Stimulated activated CD4-positive, alpha-beta T cell treated with anti-CD3 and anti-CD28 coated beads, Interleukin-2, amount 100 ng/mL, for 24 hours (primary cell): ENCODE measurements around the gene FRS2.

Experiments
- DNase-seq, 2 donors: peaks; one replicate each; pipeline ENCODE4 v3.0.0-alpha.2; 2020

Gene FRS2

GRCh38 chr12:69466867-69467266 lies 3.3 kb upstream of the FRS2 start:
- no peak for DNase-seq

DNA sequence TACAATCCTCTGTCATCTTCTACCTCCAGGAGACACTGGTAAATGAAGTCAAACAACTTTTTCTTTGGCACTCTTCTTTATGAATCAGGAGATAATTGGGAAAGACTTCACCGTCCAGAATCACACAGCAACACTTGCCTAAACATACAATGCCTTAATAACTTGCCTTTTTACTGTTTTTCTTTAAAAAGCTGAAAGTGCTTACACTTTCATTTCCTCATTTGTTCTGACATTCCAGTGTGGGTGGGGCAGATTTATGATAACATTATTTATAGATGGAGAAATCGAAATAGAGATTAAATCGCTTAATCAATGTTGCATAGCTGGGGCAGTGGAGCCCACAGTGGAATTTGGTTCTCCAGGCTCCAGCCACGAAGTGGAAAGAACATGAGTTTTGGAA lies 2.8 kb upstream of the FRS2 start:
- no peak for DNase-seq

GRCh38 chr12:69468237-69469026 lies 1.8 kb upstream of the FRS2 start:
- no peak for DNase-seq

DNA sequence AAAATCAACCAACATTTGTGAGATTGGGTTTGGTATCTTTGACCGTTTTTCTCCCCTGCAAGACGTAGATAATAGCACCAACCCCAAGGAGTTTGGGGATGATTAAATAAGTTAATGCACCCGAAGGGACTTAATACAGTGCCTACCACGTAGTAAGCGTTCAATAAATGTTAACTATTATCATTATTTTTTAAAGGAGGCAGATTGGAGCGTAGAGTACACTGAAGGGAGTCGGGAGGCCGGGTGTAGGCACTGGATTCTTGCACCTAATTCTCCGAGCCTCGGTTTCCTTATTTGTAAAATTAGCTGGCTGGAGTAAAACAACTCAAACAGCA lies 367 bp upstream of the FRS2 start:
- DNase-seq: no peak

DNA sequence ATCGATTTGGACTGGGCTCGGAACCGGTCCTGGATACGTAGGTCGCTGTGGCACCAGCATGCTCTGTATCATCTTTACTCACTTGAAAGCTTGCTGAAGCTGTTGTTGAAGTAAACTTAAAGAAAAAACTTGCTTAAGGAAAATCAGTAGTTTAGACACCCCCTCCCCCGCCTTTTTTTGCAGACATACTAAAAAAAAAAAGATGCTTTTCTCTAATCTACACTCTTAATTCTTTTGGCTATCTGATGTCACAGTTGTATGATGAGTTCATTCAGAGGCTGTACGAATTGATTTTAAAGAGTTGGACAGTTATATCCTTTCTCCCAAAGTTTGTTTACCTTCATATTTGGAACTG lies 865 bp downstream of the FRS2 start:
- DNase-seq: no peak

DNA sequence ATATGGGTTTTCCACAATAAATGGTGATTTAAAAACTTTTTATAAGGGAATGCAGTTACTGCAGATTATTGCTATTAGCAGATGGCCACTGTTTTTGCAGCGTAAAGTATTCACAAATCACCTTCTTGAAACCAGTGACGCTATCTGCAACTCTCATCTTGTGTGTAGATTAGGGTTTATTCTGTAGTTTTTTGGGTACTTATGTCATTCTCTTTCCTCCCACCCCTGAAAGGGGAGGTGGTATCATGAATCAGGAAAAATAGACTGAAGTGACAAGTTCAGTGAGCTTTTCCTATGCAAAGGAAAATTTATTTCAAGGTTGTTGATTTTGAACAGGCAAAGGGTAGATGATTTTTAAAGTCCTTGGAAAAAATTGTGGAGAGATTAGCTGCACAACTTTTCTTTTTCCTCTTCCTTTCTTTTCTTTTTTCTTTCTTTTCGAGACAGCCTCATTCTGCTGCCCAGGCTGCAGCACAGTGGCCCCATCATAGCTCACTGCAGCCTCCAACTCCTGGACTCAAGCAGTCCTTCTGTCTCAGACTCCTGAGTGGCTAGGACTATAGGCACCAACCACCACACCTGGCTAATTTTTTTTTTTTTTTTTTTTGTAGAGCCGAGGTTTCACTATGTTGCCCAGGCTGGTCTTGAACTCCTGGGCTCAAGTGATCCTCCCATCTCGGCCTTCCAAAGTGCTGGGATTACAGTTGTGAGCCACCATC lies 1.6 kb downstream of the FRS2 start:
- no peak for DNase-seq

DNA sequence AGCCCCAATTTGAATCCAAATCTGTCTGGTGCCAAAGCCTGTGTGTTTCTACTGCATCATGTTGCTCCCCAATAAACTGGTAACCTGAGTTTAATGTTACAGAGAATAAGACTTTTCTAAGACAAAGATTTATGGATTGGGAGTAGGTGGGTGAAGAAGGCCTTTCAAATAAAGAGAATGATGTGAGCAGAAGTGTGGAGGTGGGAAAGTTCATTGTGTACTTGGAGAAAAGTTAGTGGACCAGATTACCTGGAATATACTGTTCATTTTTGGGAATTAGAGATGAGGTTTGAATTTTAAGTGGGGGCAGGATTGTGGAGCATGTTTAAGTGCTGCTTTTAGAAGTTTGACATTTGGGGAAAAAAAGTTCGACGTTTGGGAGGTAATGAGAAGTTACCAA lies 3.1 kb downstream of the FRS2 start:
- DNase-seq: no peak

GRCh38 chr12:69474456-69474855 lies 4.3 kb downstream of the FRS2 start:
- DNase-seq: no peak

GRCh38 chr12:69475237-69475975 lies 5.2 kb downstream of the FRS2 start:
- no peak for DNase-seq

DNA sequence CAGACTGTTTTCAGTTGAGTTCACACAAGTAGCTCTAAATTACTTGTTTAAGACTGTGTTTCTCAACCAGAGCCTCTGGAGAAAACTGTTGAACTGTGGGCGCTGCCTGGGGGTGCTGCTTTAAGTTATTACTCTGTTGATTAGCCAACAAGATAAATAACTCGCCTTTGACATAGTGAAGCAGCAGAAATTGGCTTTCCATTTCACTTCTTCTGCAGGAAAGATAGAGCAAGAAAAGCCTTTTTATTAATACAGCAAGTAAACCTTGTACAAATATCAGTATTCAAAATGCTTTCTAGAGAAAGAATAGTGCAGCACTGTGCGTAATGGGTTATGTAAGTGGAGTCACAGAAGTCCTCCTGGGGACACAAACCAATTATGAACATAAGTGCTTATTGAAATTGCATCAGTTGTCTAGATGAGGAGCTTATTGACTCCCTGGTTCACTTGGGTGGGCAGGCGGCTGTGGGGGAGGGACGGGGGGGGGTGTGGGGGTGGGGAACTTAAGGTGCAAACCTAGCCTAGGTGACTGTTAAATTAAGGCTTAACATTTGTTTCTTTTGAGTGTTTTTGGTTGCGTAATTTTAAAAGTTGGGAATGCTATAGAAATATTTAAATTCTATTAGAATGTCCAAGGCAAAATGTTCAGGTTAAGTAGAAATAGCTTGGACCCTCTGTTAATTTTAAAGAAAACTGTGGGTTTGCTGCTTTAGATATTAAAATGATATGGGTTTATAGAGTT lies 6.3 kb downstream of the FRS2 start:
- DNase-seq: no peak

- DNase-seq: no peak
Observed at GRCh38 chr12:69479675-69480074, 9.5 kb downstream of the FRS2 start.

DNA sequence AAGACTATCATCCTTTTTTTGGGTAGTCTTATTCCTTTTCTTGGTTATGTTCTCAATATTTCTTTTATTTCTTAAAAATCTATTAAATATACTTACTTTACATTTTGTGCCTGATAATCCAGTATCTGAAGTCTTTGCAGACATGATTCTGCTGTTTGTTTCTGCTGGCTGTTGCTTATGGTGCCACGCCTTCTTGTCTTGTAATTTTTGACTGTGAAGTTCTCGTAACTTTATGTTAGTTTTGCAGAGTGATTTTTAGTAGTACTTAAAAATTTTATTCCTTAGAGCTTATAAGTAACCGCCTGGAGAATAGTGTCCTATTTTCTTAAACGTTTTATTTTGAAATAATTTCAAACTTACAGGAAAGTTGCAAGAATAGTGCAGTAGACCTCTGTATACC lies 10.5 kb downstream of the FRS2 start:
- no peak for DNase-seq

- DNase-seq: no peak
Observed at GRCh38 chr12:69481133-69481532, 10.9 kb downstream of the FRS2 start.

DNA sequence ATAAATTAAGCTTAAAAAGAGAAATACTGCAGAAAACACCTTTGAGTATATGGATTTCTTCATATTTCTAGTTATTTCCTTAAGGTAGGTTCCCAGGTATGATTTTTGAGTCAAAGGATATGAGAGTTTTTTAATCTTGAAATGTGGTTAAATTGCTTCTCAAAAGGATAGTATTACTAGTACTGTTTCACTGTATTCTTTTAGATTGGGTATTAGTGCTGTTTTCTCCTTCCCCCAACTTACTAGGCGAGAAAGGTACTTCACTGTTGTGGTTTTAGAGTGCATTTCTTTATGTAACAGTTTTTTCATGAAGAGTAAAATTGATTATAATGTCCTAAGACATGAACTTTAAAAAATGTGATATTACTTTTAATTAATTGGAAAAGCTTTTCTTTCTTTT lies 13.5 kb downstream of the FRS2 start:
- DNase-seq: no peak

DNA sequence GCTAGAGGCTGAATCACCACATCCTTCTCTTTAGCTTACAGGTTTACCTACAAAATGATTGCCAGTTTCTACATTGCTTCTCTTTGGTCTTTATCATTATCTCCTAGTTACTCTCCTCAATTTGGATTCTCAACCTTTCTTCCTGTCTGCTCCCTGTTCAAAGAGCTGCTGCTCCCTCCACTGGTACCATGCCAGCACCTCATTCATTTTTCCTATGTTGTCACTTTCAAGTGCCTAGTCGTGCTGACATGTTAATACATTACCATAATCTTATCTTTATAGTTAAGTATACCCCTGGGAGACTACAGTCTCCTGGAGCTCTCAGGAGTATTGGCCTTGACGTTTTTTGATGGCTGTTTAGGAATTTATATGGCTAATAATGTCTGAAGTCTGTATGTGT lies 14.2 kb downstream of the FRS2 start:
- DNase-seq: no peak

DNA sequence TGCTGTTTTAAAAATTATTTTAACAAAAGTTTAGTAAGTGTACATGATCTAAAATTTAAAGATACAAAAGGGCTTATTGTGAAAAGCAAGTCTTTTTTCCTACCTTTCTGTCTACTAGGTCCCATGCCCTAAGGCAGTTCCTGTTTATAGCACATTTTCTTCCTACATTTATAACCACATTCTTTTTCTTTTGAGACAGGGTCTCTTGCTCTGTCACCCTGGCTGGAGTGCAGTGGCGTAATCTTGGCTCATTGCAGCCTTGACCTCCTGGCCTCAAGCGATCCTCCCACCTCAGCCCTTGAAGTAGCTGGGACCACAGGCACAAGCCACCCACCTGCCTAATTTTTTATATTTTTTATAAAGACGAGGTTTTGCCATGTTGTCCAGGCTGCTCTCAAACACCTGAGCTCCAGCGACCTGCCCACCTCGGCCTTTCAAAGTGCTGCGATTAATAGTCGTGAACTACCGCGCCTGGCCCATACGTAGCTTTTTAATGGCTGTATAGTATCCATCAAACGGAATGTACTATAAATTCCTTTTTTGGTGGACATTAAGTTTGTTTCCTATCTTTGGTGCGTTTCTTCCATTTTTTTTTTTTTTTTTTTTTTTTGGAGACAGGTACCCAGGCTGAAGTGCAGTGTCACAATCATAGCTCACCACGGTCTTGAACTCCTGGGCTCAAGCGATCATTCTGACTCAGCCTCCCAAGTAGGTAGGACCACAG lies 20.9 kb downstream of the FRS2 start:
- DNase-seq: no peak

DNA sequence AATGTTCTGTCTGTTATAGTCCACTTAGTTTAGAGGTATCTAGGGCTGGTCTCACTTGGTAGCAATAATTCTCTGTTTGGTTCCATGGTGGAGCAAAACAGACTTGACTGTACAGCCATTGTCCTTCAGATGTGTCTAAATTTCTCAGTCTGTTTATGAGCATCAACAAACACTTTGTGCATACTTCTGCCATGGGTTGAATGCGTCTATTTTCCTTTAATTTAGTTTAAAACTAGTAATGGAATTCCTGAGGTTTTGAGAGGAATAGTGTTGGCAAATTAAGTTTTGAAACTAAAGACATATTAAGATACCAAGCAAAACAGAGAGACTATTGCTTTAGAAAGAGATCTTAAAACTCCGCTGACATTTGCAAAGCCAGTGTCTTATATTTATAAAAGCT lies 22.6 kb downstream of the FRS2 start:
- no peak for DNase-seq

GRCh38 chr12:69495071-69495470 lies 24.9 kb downstream of the FRS2 start:
- DNase-seq: no peak

DNA sequence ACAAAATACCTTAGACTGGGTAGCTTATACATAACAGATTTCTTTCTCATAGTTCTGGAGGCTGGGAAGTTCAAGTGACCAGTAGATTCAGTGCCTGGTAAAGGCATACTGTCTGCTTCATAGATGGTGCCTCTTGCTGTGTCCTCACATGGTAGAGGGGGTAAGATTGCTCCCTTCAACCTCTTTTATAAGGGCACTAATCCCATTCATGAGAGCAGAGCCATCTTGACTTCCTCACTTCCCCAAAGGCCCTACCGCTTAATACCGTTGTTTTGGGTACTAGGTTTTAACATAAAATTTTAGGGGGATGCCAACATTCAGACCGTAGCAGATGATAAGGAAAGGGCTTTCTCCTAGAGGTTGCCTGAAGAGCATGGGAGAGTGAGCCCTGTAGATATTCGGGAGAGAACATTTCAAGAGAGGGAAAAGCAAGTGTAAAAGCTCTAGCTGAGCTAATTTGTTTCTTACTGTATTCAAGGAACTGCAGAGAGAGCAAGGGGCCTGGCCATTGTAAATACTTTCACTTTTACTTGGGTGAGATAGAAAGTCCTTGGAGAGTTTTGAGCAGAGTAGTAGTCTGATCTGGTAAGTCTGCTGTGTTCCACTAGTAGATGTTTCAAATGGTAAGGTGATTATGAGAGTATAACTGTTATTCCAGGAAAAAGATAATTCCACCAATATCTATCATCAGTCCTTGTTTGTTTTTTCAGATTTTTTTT lies 27.3 kb downstream of the FRS2 start:
- no peak for DNase-seq

GRCh38 chr12:69500631-69501030 lies 30.4 kb downstream of the FRS2 start:
- no peak for DNase-seq

- no peak for DNase-seq
Observed at GRCh38 chr12:69501154-69501895, 31.1 kb downstream of the FRS2 start.
